GM21786 (cell line): ENCODE results near the gene GPR68.
"Not testable (repeated sequence)": the region's sequence is repeated elsewhere in the genome, so short reads cannot be mapped to it uniquely, and the experiment has no call there.

Source experiments
- ATAC-seq: cut with Tn5 transposase; IDR thresholded peaks from one replicate; pipeline ENCODE4 v1.9.1; 2021; ENCODE audit not compliant: unreplicated experiment

Gene GPR68

GRCh38 chr14:91200802-91201201 is 43.7 kb downstream of the GPR68 start:
- ATAC-seq: not testable (repeated sequence)

- no peak for ATAC-seq
Observed at GRCh38 chr14:91197631-91198030, 46.9 kb downstream of the GPR68 start.

- no peak for ATAC-seq
Observed at GRCh38 chr14:91195881-91196280, 48.6 kb downstream of the GPR68 start.

- no peak for ATAC-seq
Observed at GRCh38 chr14:91193069-91193468, 51.4 kb downstream of the GPR68 start.

- no peak for ATAC-seq
Observed at GRCh38 chr14:91190853-91191252, 53.7 kb downstream of the GPR68 start.

GRCh38 chr14:91187271-91187670 is 57.2 kb downstream of the GPR68 start:
- ATAC-seq: no peak

GRCh38 chr14:91186515-91187066 is 57.9 kb downstream of the GPR68 start:
- ATAC-seq: no peak

GRCh38 chr14:91185721-91186120 is 58.8 kb downstream of the GPR68 start:
- ATAC-seq: no peak

GRCh38 chr14:91184559-91184958 is 59.9 kb downstream of the GPR68 start:
- no peak for ATAC-seq

- not testable (repeated sequence) for ATAC-seq
Observed at GRCh38 chr14:91182753-91183152, 61.8 kb downstream of the GPR68 start.
